HG03558 (cell line): ENCODE results near the gene UGT2A3.
"Not testable (repeated sequence)": the region's sequence is repeated elsewhere in the genome, so short reads cannot be mapped to it uniquely, and the experiment has no call there.

Source experiments
- ATAC-seq: cut with Tn5 transposase; IDR thresholded peaks from one replicate; pipeline ENCODE4 v1.9.1; 2021; ENCODE audit warnings: moderate number of reproducible peaks; ENCODE audit not compliant: unreplicated experiment; ENCODE audit errors: extremely low read depth

UGT2A3 gene

GRCh38 chr4:68951078-68951805 is at the start of gene UGT2A3:
TSS of gene UGT2A3 (minus strand) at chr4:68951804. CDS start at chr4:68951760, 44 bp downstream.
- no peak for ATAC-seq

GRCh38 chr4:68997040-68997439 is 45.4 kb upstream of the UGT2A3 start:
- ATAC-seq = no peak

GRCh38 chr4:68995292-68995691 is 43.7 kb upstream of the UGT2A3 start:
- no peak for ATAC-seq

- peak; percentile 70 for ATAC-seq
Observed at GRCh38 chr4:68987007-68987406, 35.4 kb upstream of the UGT2A3 start.

GRCh38 chr4:68985442-68985841 is 33.8 kb upstream of the UGT2A3 start:
- no peak for ATAC-seq

- no peak for ATAC-seq
Observed at GRCh38 chr4:68984947-68985346, 33.3 kb upstream of the UGT2A3 start.

GRCh38 chr4:68963374-68963773 is 11.8 kb upstream of the UGT2A3 start:
- ATAC-seq = no peak

GRCh38 chr4:68962868-68963267 is 11.3 kb upstream of the UGT2A3 start:
- ATAC-seq = no peak

- ATAC-seq = no peak
Observed at GRCh38 chr4:68960294-68961163, 8.9 kb upstream of the UGT2A3 start.

GRCh38 chr4:68959085-68959484 is 7.5 kb upstream of the UGT2A3 start:
- not testable (repeated sequence) for ATAC-seq

GRCh38 chr4:68954126-68954525 is 2.5 kb upstream of the UGT2A3 start:
- no peak for ATAC-seq

GRCh38 chr4:68953056-68953596 is 1.5 kb upstream of the UGT2A3 start:
- no peak for ATAC-seq

GRCh38 chr4:68951806-68952585 is 392 bp upstream of the UGT2A3 start:
- no peak for ATAC-seq

- no peak for ATAC-seq
Observed at GRCh38 chr4:68950033-68950432, 1.6 kb downstream of the UGT2A3 start.

GRCh38 chr4:68948985-68949384 is 2.6 kb downstream of the UGT2A3 start:
- ATAC-seq = no peak

- no peak for ATAC-seq
Observed at GRCh38 chr4:68948044-68948743, 3.4 kb downstream of the UGT2A3 start.

- ATAC-seq = no peak
Observed at GRCh38 chr4:68929076-68929737, 22.4 kb downstream of the UGT2A3 start.

GRCh38 chr4:68927165-68927564 is 24.4 kb downstream of the UGT2A3 start:
- no peak for ATAC-seq

- ATAC-seq = not testable (repeated sequence)
Observed at GRCh38 chr4:68922202-68922601, 29.4 kb downstream of the UGT2A3 start.
